ELF-1 (cell line): ENCODE measurements around the gene PDE4B.
A peak's percentile ranks its signal among the peaks of the same experiment; 100 is the strongest.

Source experiments
- DNase-seq: peaks from one replicate; pipeline ENCODE4 v3.0.0-alpha.2; 2016; ENCODE audit warnings: low read depth, low spot score

Gene PDE4B

GRCh38 chr1:65792669-65793358, at the start of gene PDE4B:
Gene PDE4B, plus strand, starts transcription at chr1:65792895.
- DNase-seq = peak; percentile 43

GRCh38 chr1:65744731-65745130, 48.0 kb upstream of the PDE4B start:
- DNase-seq = no peak

- no peak for DNase-seq
These were observed 40.7 kb upstream of the PDE4B start for GRCh38 chr1:65751961-65752360.

GRCh38 chr1:65756616-65757015, 36.1 kb upstream of the PDE4B start:
- no peak for DNase-seq

GRCh38 chr1:65757531-65757930, 35.2 kb upstream of the PDE4B start:
- no peak for DNase-seq

- DNase-seq = no peak
These were observed 34.6 kb upstream of the PDE4B start for GRCh38 chr1:65758128-65758527.

GRCh38 chr1:65759516-65759915, 33.2 kb upstream of the PDE4B start:
- no peak for DNase-seq

- no peak for DNase-seq
These were observed 30.4 kb upstream of the PDE4B start for GRCh38 chr1:65762081-65762862.

GRCh38 chr1:65764052-65764451, 28.6 kb upstream of the PDE4B start:
- DNase-seq = no peak

GRCh38 chr1:65765631-65766030, 27.1 kb upstream of the PDE4B start:
- no peak for DNase-seq

GRCh38 chr1:65769636-65770035, 23.1 kb upstream of the PDE4B start:
- DNase-seq = no peak

GRCh38 chr1:65772607-65773006, 20.1 kb upstream of the PDE4B start:
- no peak for DNase-seq

GRCh38 chr1:65773391-65774123, 19.1 kb upstream of the PDE4B start:
- no peak for DNase-seq

GRCh38 chr1:65788762-65789161, 3.9 kb upstream of the PDE4B start:
- no peak for DNase-seq

GRCh38 chr1:65791396-65791795, 1.3 kb upstream of the PDE4B start:
- DNase-seq = no peak

- peak; percentile 15 for DNase-seq
These were observed 660 bp upstream of the PDE4B start for GRCh38 chr1:65791801-65792668.

GRCh38 chr1:65793359-65793732, 651 bp downstream of the PDE4B start:
- DNase-seq = no peak

- DNase-seq = no peak
These were observed 2.6 kb downstream of the PDE4B start for GRCh38 chr1:65795311-65795710.

- DNase-seq = no peak
These were observed 6.9 kb downstream of the PDE4B start for GRCh38 chr1:65799601-65800000.

- DNase-seq = no peak
These were observed 11.9 kb downstream of the PDE4B start for GRCh38 chr1:65804584-65804983.

- DNase-seq = peak; percentile 5
These were observed 19.4 kb downstream of the PDE4B start for GRCh38 chr1:65812065-65812464.

GRCh38 chr1:65813956-65814355, 21.3 kb downstream of the PDE4B start:
- DNase-seq = peak; percentile 4
